ENCODE data around the gene RCAN1.
"Not testable (repeated sequence)": the region's sequence is repeated elsewhere in the genome, so short reads cannot be mapped to it uniquely, and the experiment has no call there.

The RCAN1 gene

DNA sequence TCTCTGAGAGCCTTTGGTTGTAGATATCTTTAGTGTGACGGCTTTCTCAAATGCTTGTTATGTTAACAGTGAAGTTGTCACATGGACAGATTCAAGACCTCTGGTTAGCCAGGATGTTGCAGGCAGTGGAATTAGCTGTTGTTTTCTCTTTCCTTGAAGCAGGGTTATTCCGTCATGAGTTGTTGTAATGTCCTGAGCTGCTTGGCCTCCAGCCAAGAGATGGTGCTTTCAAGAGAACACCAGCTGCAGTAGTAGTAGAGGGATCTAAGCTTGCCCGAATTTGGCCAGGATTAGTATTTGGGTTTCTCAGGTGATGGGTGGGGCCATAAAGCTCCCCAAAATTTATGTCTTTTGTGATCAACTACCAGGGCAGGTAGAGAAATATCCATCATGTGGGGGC, 116.3 kb downstream of the RCAN1 start:
- no peak for TF ChIP-seq CTCF (IDR thresholded peaks at IDR 0.05; ENCODE audit: low read depth, low read length)
- no peak overlapping the region for H3K27ac ChIP-seq
- no peaks in the 10 kb centered on the region for H3K36me3 ChIP-seq
- DNase-seq: no peak
- H3K27me3 ChIP-seq (ENCODE audit: insufficient read depth, low read depth, severe bottlenecking): peaks cover 4% of the 10 kb centered on the region
- H3K4me3 ChIP-seq (ENCODE audit: low read depth, low read length): no peak overlapping the region
- H3K9me3 ChIP-seq (ENCODE audit: severe bottlenecking): peaks cover 21% of the 10 kb centered on the region

DNA sequence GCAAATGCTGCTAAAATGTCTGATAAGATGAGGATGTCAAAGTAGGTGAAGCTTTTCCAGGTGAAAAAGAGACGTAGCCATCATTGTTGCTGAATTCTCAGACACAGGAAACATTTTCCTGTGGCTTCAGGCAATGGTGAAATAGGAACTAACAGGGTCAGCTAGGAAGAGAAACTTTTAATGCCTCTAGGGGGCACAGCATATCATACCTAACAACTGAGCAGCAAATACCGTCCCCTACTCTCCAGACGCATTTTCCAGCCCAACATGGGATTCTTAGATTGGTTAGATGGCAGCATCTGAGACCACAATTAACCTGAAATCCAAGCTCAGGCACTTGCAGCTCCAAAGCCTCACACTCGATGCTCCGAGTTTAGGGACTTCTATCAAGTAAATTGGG, 131.1 kb downstream of the RCAN1 start:
- H3K36me3 ChIP-seq; H3K4me3 ChIP-seq (ENCODE audit: low read depth, low read length); H3K27ac ChIP-seq; H3K9me3 ChIP-seq (ENCODE audit: severe bottlenecking); H3K27me3 ChIP-seq (ENCODE audit: insufficient read depth, low read depth, severe bottlenecking); DNase-seq: not testable (repeated sequence)

DNA sequence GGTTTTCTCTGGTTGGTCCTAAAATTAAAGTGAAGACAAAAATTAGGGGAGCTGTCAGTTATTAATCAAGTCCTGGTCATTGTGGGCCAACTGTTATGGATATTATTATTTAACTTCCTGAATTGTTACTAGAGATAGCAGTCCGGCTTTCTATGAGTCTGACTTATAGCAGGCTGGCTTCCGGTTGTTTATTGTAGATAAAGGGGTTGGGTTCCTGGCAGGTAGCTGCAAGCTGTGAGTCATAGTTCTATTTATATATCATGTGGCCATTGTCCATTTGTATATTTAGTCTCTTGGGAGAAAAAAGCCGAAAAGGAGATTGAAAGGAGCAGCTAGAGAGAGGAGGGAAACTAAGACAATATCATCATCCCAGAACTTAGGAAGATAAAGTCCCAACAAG, 131.5 kb downstream of the RCAN1 start:
- not testable (repeated sequence) for H3K27me3 ChIP-seq (ENCODE audit: insufficient read depth, low read depth, severe bottlenecking); H3K27ac ChIP-seq; H3K36me3 ChIP-seq; DNase-seq; H3K4me3 ChIP-seq (ENCODE audit: low read depth, low read length); H3K9me3 ChIP-seq (ENCODE audit: severe bottlenecking)

GRCh38 chr21:34467333-34467732, 147.6 kb downstream of the RCAN1 start:
- H3K27ac ChIP-seq; H3K9me3 ChIP-seq (ENCODE audit: severe bottlenecking); H3K36me3 ChIP-seq; H3K4me3 ChIP-seq (ENCODE audit: low read depth, low read length); H3K27me3 ChIP-seq (ENCODE audit: insufficient read depth, low read depth, severe bottlenecking); DNase-seq: not testable (repeated sequence)
